DLD1 (cell line): Measurements from ENCODE around the gene TANK.
"Not testable (repeated sequence)": the region's sequence is repeated elsewhere in the genome, so short reads cannot be mapped to it uniquely, and the experiment has no call there.

Experiments used
- in situ Hi-C: cut with HindIII; loops from 2 replicates; pipeline ENCODE4 v1.10.0; 2017; ENCODE audit warnings: low sequenced_read_pairs

Gene TANK

DNA sequence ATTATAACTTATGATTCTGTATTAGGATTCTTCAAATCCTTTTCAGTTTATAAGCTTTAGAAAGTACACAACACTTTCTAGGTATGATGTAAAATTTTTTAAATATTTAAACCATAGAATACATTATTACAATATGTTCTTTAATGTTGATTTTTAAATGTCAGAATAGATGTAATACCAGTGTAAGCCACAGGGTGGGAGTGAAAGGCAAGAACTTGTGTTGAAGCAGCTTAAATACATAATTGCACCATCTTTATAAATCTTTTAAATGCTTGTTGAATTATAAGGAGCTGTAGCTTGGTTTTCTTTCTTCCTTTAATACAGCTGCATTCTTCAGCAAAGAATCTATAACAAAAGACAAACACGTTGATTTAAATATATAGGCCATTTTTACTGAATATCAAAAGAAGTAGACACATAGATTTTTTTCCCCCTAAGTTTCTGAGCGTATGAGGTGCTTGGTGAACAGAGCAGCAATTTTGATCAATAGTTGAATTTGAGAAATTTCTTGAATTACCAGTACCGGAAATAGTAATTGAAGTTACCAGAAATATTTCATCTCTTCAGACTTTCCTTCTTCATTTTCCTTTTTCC, 63.0 kb downstream of the TANK start:
- in situ Hi-C loops, result no loop called here

DNA sequence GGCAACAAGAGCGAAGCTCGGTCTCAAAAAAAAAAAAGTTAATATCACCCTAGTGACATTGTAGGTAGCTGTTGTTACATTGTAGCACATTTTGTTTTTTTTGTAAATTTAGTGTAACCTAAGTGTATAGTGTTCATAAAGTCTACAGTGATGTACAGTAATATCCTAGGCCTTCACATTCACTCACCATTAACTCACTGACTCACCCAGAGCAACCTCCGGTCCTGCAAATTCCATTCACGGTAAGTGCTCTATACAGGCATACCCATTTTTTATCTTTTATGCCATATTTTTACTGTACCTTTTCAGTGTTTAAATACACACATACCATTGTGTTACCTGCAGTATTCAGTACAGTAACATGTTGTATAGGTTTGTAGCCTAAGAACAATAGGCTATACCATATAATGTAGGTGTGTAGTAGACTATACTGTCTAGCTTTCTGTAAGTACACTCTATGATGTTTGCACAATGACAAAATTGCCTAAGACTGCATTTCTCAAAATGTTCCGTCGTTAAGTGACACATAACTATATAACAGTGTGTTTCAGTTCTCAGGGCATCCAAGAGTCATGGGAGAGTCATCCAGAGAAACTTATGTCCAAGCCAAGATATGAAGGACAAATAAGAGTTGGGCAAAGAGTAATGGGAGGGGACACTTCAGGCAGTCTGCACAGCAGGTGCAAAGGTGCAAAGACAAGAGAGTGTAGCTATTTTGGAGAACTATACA, 68.4 kb downstream of the TANK start:
- in situ Hi-C loops, result no loop called here

DNA sequence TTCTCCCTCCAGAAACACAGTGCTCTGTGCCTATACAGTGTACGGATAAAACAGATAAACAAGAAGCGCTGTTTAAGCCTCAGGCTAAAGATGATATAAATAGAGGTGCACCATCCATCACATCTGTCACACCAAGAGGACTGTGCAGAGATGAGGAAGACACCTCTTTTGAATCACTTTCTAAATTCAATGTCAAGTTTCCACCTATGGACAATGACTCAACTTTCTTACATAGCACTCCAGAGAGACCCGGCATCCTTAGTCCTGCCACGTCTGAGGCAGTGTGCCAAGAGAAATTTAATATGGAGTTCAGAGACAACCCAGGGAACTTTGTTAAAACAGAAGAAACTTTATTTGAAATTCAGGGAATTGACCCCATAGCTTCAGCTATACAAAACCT, 70.7 kb downstream of the TANK start:
- in situ Hi-C loops, result no loop called here

DNA sequence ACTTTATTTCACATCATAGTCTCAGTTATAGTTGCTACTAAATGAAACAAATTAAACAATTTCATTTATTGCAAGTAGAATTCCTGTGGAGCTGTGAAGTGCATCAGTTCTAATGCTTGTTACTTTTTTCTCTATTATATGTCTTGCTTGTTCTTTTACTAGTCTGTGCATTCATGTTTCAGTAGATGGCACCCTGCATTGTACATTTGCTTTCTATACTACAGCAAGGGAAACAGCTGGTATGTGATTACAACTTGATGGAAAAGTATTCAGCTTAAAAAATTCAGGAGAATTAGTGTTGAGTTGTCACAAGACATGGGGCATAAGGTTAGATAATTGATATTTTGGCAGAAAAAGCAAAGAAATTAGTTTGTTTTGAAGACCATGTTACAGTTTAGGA, 72.3 kb downstream of the TANK start:
- in situ Hi-C loops, result no loop called here

DNA sequence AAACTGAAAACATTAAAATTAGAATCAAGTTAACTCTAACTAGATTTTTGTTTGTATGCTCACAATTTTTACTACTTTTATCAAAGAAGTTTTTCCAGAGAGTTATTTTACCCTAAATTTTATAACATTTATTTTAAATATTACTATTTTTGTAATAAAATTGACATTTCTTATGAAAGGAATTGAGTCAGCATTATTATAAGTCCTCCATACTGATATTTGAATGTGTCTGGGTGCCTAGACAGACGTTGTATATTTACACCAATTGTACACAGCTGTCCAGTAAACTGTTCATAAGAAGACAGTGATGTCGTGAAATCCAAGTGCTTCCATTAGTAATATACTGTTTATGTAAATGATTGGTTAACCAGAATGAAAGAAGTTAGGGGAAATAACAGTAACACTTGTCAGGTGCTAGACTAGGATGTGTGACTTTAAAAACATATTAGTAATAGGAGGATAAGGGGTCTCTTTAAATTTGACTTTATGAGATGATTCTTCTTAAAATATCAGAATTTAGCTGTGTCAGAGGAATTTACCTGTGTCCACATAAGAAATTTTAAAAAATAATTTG, 73.7 kb downstream of the TANK start:
- in situ Hi-C loops, result no loop called here

DNA sequence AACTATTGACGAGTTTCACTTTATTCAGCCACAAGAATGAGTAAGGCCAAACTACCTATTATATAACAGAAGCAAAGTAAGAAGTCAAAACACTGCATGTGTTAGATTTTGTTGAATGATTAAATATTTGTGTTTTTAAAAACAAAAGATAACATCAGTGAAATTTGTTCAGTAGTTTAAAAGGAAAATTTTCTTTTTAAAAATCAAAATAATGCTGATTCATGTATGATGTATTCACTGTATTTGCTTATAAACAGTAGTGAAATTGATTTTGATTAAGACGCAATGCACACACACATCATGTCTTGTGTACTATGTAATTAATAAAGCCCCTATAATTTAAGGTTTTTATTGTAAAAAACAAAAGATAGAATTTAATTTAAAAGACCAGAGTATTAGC, 74.4 kb downstream of the TANK start:
- in situ Hi-C loops, result no loop called here

DNA sequence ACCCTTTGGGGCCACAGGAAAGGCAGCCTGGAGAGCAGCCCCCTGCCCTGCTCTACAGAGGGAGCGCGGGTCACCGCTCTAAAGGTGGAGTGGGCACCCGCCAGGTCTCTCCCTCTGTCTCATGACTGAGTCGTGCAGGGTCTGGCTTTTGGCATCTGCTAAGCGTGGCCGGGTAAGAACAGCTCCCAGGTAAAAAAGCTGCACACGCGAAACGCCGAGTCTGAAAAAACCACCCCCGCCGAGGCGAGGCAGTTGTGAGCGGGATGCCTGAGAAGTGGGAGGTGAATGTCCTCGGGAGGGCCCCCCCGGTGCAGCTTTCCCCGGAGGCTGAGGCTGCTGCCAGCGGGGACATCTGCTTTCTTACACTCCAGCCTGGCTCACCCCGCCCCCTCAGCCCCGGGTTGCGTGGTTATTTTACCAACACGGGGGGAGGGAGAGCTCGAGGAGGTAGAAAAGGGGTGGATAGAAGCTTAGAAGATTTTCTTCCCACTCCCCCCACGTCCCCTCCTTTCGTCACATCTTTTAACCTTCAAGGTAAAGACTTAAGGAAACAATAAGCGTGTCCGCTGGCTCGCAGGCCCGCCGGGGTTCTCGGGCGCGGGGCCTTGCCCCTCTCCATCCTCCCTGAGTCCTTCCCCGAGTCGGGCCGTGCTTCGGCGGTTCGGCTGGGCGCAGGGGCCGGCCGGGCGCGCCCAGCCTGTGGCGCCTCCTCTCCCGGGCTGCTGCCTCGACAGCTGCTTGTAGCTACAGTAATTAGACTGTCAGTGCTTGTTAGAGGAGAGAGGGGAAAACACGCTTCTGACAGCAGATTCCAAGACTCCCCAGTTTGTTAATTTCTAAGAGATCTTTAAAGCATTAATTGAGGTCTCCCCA, 77.4 kb downstream of the TANK start:
- in situ Hi-C loops, result no loop called here

DNA sequence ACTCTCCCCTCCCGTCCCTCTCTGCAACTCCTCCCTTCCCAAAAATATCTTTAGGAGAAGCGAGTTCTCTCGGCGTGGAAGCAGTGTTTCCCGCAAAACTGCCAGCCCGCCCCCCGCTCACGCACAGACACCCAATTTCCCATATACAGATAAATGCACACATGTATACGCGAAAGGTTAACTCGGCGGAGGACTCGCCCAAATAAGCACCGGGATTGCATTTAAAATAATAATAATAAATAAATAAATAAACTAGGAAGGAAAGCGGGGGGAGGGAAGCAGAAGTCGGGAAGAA, 78.0 kb downstream of the TANK start:
- in situ Hi-C loops, result no loop called here

DNA sequence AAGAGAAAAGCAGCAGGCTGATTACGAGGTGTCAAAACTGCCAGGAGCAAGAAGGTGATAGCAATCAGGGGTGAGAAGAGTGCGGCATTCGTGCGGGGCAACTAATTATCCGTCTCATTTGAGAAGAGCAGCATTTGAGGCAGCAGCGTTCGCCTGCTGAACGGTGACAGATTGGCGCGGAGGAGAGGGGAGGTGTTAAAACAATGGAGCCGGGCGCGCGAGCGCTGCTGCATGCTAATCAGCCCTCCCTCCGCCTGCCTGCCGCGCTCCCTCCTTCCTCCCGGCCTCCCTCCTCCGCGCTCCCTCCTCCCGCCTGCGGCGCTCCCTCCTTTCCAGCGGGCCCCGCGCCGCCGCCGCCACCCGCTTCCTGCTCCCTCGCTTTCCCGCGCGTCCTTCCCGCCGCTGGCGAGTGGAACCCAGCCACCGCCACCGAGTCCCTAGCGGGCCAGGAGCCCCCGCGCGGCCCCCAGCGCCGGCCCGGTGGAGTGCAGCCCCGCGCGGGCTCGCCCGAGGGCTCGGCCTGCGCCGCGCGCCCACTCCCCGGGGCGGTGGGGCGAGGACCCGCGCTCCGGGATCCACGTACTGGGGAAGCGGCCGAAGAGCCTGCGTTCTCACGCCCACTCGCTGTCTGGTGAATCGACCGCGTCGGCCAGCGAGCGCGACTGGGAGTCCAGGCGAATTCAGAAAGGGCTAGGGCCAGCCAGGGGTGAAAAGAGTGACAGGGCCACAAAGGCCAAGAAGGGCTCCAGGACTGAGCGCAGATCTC, 78.5 kb downstream of the TANK start:
- in situ Hi-C loops, result no loop called here

DNA sequence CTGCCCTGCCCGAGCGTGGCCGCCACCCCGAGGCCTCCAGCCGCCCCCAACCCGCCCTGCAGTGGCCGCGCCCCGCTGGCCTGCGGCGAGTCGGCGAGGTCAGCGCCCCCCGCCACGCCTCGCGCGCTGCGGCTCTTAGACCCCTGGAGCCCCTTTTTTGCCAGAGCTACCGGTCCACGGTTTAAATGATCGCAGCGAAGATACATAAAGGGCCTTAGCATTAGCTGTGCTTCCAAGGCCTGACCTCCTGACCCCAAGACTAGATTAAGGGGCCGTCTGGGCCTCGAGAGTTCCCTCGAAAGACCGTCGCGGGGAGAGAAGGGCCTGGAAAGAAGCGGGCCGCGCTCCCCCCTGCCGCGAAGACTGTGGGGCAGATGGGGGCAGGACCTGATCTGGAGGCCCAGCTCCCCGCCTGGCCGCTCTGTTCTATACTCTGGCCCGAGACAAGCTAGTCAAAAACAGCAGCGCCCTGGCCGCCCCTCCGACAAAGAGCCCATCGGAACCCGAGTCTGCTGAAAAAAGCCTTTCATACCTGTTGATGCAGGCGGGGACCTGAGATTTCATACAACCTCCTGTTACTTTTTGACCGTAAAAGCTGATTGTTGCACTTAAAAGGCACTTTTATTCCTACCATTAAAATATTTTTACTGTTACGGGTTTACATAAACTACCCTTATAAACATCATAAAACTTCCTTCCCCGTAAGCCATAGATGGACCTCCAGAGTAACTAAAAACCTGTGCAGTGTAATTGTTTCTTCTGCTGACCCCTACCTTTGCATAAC, 79.3 kb downstream of the TANK start:
- in situ Hi-C loops, result no loop called here

DNA sequence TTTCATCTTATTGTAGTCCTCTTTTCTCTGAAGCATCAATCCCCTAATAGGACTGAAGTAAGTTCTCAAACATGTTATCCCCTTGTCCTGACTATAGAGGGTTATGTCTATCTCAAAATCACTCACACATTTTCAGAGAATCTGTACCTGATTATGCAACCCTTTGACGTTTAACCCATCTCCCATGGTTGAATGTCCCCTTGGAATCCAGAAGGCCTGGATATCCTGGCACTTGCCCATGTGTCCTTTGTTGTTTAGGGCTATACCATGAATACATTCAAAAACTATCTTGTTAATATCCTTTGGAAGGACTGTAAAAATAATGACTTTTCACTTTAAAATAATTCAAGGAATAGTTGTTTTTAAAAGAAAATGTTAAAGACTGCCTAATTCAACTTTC, 81.7 kb downstream of the TANK start:
- in situ Hi-C loops, result no loop called here

DNA sequence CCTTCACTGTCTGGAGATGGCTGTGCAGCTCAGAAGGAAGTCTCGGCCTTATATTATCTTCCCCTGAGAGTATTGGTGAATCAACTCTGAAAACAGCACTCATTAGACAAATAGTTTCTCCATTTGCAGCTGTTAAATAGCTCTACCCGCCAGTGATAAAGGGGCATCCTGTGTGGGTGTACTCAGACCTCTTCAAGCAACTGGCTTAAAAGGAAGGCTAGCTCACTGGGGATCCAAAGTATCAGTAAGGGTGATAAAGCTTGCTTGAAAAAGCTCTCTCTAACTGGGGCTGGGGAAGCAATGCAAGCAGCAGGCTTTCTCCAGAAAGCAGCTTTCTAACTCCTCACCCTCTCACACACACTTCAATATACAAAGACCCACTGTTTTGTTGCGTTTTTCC, 83.1 kb downstream of the TANK start:
- in situ Hi-C loops, result no loop called here

DNA sequence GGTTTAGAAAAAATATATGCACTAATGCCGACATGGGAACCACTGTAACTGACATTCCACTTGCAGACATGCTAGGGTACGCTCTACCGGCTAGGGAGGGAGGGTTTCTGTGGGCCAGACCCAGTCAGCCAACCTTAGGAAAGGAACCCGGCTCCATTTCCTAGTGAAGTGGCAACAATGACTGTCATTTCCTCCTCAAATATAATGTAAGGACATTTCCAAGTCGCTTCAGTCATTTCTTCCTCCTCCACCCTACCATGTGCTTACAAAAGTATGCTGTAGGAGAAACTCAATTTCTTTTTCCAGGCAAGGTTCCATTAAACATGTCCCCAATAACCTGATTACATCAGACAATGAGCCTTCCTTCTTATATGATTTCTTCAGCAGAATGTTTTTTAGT, 83.7 kb downstream of the TANK start:
- in situ Hi-C loops, result no loop called here

DNA sequence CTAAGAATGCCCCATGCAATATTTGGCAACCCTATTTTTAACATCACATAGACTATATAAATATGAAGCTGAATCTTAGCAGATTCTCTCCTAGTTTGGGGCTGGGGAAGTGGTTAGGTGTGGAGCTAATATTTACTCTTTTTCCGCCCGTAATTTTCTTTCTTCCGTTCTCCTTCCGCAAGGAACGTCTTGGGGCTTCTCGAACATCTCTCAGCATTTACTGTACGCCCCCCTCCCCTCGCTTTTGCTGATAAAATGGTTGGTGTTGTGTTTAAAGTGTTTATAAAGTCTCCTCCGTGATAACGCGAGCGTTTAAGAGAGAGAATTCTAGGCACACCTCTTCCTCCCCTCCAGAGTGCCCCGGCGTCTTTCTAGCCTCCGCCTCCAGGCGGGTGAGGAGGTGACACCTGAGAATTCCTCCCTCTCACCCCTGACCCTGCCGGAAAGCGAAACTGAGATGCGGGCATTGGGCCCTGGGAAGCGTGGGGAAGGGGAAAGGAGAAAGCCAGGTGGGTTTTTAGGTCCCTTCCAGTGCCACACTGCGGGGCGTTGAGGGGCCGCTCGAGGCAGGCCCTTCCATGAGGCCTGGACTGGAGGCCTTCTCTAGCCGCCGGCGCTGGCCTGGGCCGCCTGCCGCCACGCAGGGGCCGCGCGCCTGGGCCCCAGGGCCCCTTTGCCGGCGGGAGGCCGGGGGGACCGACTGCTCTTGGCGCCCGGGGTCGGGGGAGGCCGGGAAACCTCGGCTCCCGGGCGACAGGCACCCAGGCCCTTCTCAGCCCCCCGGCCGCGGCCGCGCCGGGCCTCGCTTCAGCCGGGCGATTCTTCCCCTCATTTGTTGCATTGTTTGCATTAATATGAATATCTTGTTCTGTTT, 84.4 kb downstream of the TANK start:
- in situ Hi-C loops, result not testable (repeated sequence)

DNA sequence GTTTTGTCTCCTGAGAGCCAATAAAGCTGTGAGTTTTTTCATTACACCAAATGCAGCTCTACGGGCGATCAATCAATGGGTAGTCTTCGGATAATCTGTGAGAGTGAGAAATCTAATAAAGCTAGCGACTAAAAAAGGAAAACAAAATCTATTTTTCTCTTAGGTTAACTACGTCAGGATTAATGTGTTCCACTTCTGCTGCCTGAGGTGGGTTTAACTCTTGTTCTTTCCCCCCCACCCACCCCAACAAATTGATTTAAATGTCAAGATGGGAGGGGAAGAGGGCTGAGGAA, 85.0 kb downstream of the TANK start:
- in situ Hi-C loops, result no loop called here

DNA sequence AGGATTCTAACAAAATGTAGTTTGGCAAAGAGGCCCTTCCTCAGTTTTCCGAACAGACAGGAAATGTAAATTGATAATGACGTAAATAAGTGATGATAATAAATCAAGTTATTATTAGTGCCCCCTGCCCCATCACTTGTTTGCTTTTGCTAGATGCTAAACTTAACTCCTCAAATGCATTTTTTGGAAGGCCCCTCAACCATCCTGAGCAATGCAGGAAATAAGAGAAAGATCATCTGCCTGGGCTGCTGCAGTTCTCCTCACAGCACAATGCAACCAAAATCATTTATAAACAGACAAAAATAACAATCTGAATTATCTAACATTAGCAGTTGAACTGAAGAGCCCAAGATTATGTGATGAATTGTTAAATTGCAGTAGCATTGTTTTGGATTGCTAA, 85.4 kb downstream of the TANK start:
- in situ Hi-C loops, result no loop called here

DNA sequence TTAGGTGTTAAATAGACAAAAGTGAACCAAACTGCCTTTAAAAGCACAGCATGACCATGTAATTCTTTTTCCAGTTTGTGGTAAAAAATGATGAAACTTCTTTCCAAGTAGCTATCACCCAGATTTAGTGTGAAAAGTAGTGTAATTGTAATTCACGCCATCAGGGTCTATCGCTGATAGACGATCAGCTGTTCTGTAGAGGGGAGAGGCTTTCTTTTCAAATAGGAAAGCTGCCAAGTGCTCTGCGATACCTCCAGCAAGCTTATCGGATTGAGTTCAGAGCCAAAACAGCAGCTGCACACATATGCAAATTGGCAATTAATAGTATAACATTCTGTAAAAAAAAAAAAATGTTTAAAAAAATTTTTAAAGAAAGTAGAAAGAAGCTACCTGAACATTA, 86.1 kb downstream of the TANK start:
- in situ Hi-C loops, result no loop called here

DNA sequence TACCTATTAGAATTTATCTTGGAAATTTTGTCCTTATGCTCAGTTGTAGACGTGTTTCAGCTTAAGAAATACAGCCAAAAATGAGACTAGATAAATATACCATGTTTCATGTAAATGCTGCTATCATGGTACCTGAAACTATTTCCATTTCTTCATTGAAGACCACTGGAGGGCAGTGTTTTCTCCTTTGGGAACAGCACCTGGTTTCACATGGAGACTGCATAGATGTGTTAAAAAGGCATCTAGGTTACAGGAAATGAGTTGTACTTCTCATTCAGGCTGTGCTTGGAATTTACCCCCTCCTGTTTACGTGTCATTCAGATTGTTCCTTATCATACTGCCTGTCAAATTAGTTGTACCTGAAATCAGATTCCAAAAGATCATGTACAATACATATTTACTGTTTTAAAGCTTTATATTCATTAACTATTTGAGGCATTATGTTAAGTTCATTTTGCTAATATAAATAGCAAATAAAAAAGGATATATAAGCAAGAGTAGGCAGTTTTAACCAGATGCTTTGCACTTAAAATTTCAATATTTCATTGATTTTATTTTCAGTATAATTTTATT, 90.7 kb downstream of the TANK start:
- in situ Hi-C loops, result no loop called here
